Activated T-cell treated with anti-CD3 and anti-CD28 coated beads, Interleukin-2, amount 50 U/mL, for 1 hour (primary cell): Measurements from ENCODE around the gene CLDN10.

Experiments used
- DNase-seq: peaks from one replicate; pipeline ENCODE4 v3.0.0-alpha.2; 2020

The CLDN10 gene

DNA sequence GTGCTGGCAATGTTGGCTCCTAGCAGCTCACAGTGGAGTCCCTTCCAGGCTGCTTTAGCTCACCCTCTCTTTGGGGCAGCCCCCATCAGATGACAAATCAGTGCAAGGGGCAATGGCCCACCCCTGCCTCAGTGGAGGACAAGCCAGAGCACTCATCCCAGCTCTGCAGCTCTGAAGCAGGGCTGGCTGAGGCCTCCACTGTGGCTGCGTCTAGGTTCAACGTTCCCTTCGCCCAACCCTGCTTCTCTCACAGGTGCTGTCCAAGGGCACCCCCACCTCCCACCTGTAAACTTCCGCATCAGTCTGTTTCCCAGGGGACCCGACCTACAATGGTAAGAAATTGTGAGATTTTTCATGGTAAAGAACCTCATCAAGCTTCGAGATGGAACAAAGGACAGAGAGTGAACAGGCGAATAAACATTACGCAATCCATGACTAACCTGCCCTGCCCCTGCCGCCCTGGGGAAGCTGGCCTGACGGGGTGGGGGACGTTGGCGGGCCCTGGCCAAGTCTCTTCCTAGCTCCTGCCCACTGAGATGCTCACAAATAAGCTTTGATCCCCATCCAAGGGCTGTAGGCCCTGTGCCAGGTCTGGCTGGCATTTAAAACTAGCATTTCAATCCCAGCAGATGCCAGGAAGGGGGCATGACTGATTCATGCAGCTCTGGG, 51.5 kb downstream of the CLDN10 start:
- no peak for DNase-seq

DNA sequence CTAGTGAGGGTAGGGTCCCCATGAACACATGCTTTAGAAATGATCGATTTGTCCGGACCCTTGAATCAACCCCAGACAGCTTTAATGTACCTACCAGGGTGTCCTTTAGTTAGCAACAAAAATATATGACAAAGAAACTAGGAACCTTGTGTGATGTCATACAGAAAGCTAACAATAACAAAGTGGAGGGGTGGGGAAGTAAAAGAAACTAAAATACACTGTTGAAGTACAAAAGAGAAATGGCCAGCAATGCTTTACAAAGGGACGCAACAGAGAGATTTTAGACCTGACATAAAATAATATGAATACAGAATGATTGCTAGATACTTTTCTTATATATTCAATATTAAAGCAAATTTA, 52.0 kb downstream of the CLDN10 start:
- no peak for DNase-seq

DNA sequence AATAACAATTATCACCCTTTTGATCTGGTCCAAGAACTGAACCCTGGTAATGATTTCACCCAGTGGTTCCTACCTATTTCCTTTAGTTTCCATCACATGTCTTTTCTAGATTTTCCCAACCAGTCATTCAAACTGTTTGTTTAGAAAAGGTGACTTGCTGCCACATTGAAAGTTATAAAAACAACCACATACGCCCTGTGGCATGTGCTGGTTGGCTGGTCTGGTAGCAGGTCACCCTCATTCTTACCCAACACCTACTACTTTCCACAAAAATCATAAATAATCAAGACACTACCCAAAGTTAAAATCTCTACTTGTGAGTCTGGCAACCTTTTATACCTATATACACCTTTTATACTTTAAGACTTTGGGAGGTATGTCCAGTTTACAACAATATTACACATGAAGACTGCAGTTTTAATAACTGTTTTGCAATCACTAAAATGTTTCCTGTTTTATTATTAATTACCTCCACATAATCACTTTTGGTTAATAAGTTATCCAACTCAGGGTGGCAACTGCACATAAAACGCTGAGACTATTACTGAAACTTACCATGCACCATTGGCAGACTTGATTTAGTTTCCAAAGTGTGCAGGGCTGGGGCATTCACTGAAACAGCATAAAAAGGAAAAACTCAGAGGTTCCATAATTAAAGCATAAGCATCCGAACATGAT, 53.1 kb downstream of the CLDN10 start:
- DNase-seq: no peak

DNA sequence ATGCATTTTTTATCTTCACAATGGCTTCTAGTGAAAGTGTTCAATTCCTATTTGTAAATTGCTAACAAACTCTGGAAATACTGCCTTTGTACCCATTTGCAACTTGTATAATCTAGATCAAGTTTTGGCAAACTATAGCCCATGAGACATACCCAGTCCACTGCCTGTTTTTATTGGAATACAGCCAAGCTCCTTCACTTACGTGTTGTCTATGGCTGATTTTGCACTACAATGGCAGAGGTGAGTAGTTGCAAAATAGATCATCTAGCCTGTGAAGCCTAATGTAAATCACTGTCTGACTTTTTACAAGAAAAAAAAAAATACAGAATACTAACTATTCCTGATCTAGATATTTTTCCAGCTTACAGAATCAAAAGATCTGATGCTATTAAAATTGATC, 54.8 kb downstream of the CLDN10 start:
- DNase-seq: no peak

DNA sequence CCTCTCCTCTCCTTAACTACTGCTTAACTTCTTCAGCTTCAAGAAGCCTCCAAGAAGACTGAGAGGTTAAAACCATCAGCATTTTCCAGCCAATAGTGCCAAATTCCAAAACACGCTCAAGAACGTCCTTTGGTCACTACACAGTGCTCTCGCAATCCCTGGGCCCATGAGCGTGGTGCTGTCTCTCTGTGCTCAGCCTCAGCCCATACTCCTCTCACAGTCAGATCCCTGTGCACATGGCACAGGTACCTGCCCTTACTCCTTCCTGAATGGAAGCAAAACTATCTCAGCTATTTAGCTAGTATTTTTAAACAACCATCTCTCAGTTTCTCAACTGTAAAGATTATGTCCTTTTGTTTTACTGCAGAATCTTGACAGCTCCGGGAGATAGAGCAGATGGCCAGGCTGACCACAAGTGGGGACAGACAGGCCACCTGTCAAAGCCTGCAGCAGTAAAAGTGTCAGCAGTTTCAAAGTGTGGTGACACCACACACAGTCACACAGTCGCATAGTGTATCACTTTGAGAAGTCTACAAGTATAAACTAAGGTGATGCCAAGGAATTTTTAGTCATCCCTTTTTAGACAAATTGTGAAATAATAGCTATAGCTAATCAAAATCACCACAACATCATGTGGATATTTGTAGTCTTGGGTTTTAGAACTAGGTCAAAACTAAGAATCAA, 56.3 kb downstream of the CLDN10 start:
- DNase-seq: no peak

DNA sequence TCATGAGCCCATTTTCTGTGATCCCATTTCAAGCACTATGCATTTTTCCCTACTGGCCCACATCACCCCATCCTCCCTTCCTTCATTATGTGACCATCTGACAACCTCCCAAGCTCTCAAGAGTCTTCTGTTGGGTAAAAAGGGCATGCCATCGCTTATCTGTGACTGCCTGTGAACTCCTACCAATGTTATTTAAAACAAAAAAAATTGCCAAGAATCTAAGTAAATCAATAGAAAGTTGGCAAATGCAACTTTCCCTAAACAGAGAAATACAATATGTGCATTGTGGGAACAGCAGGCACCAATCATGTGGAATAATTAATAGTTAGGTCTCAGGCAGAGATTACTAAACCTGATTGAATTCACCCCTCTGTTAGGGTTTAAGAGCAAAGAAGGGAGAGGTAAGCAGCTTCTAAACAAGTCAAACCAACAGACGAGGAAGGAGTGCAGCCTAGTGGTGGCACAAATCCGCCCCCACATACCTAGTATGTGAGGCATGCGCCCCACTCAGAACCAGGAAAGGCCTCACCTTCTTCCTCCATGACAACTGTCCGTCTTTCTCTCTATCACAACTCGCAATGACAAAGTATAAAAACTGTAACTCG, 62.2 kb downstream of the CLDN10 start:
- DNase-seq: no peak

DNA sequence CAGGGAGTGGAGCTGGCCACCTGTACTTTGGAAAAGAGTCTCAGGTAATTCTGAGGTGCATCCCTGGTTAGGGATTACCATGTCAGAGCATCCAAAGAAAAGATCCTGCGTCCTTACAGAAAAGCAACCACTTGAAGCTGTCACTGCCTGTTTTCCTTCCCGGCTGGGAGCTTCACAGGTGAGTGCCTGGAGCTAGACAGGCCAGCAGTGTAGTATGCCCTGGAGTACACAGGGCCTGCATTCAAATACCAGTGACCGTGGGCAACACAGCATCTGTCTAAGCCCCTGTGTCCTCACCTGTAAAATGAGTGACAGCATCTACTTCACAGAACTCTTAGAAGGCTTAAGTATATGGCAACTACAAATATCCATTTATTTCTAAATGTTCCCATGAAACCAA, 63.0 kb downstream of the CLDN10 start:
- no peak for DNase-seq

DNA sequence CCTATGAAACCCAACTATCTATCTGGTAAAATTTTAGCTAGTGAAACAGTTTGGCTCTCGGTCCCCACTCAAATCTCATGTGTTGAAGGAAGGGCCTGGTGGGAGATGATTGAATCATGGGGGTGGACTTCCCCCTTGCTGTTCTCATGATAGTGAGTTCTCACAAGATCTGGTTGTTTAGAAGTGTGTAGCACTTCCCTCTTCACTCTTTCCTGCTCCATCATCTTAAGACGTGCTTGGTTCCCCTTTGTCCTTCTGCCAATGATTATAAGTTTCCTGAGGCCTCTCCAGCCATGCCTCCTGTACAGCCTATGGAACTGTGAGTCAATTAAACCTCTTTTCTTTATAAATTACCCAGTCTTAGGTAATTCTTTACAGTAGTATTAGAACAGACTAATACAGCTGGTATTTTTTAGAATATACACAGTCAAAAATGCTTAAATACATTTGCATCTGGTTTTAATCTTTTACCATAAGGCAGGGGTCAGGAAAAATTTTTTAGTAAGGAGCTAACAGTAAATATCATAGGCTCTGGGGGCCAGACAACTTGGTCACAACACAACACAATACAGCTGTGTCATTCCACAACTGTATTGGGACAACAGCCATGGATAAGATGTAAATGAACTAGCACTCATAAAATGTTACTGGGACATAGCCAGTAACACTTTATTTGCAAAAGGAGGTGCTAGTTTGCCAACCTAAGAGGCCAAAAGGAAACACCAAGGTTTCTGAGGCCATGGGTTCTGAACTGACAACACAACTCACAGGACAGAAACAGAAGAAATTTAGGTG, 67.7 kb downstream of the CLDN10 start:
- DNase-seq: no peak

DNA sequence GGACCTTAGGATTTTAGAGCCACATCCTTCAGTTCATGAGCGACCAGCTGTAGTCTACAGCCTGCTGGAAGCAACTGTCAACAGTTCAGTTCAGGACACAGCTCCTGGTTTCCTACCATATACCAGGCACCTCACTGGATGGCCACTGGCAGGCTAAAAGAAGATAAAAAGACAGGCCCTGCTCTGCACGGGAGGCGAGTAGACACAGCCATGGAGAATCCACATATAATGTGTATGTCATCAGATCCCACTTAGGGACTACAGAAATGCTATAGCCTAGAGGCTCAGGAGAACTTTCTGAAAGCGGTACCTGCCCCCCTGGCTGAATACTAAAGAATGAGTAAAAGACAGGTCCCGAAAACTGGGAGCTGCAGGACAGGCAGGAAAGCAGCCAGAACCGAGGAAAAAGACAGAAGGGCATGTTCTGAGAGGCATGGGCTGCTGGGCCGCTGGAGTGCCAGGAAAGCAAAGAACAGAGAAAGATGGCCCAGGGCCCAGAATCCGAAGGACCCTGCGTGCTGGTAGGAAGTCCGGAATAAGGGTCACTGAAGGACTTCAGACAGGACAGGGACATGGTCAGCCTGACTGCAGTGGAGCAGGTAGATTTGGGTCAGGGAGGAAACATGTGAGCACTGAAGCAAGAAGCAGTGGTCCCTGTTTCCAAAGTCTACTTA, 68.4 kb downstream of the CLDN10 start:
- no peak for DNase-seq

DNA sequence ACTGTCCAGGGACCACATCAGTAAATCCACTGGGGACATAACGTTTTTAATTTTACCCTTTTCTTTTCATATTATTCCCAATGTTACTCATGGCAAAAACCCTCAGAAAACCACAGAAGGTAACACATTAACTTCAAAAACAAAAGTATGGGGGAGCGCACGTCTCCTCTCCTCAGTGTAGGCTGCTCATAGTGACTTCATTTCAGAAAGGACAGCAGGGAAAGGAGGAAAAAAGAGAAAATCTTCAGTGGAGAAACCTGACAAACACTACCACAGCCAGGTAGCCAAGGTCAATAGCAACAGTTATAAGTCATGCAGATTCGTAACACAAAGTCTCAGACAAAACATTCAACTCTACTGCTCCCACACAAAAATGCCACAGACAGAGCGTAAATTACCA, 70.6 kb downstream of the CLDN10 start:
- no peak for DNase-seq

DNA sequence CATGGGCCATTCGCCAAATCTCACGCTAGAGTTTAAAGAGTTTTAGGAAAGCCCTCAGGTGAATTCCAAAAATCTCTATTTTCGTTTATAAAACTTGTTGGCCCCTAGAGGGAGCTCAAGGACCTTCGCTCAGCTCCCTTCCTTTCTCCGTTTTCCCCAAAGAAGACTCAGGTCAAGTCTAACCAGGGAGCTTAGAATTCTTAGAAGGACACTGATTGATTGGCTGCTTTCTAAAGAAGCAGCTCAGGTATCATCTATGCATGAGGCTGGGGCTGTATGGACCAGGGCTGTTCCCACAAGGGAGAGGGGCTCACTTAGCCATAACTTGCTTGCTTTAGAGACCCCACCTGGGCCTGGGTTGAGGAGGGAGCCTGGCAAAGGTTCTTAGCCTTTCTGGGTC, 71.5 kb downstream of the CLDN10 start:
- no peak for DNase-seq

DNA sequence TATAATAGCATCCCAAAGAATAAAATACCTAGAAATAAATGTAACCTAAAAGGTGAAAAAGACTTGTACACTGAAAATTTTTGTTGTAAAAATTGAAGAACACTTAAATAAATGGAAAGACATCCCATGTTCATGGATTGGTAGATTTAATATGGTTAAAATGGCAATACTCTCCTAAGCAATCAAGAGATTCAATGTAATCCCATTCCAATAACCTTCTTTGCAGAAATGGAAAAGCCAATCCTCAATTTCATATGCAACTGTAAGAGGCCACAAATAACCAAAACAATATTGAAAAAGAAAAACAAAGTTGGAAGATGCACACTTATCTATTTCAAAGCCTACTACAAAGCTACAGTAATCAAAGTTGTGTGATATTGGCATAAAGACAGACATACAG, 74.2 kb downstream of the CLDN10 start:
- DNase-seq: no peak

DNA sequence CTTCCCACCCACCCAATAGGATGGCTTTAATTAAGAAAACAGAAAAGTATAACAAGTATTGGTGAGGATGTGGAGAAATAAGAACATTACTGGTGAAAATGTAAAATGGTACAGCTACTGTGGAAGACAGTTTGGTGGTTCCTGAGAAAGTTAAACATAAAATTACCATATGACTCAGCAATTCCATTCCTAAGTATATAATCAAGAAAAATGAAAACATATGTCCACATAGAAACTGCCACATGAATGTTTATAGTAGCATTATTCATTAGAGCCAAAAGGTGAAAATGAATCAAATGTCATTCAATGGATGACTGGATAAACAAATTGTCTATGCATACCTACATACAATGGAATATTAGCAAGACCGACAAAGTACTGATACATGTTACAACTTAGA, 75.1 kb downstream of the CLDN10 start:
- no peak for DNase-seq

DNA sequence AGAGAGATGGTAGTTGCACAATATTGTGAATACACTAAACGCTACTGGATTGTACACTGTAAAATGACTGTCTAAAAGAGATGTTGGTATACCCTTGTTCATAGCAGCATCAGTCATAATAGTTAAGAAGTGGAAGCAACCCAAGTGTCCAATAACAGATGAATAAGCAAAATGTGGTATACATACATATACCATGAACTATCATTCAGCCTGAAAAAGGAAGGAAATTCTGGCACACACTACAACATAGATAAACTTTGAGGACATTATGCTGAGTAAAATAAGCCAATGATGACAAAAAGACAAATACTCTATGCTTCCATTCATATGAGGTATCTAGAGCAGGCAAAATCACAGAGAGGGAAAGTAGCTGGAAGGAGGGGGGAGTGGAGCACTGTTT, 76.0 kb downstream of the CLDN10 start:
- DNase-seq: no peak

DNA sequence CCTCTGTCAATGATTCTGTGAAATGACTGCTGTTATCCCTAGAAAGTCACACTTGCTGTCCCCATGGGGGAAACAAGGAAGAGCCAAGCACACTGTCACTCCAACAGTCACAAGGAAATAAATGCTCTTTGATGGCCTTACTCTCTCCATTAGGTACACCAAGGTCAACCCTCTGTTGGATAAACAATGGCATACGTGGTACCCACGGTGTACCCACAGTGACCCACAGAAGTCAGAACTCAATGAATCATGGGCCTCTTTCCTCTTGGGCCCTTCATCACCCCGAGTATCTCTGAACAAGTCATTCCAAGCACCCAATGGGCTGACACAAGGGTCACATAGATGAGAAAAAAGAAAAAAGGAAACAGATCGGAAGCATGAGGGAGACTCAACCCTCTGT, 76.6 kb downstream of the CLDN10 start:
- no peak for DNase-seq
